Measurements from ENCODE around the gene MED13L.

DNA sequence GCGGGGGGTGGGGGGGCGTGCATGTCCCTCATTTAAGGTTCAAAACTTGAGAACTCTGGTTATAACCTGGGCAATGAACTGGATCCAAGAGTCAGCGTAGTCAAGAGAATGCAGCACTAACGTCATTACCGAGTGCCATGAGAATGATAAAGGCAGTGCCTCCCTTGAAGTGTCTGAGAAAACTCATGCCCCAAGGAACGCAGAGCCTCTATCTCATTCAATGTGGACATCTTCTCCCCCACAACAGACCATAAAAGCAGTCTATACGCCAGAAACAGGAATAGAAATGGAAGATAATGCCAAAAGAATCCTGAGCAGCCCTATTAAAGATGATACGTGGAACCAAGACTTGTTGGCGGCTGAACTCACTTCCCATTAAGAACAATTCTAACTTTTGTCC lies 208.6 kb downstream of the MED13L start:
- TF ChIP-seq, protein P1, sequence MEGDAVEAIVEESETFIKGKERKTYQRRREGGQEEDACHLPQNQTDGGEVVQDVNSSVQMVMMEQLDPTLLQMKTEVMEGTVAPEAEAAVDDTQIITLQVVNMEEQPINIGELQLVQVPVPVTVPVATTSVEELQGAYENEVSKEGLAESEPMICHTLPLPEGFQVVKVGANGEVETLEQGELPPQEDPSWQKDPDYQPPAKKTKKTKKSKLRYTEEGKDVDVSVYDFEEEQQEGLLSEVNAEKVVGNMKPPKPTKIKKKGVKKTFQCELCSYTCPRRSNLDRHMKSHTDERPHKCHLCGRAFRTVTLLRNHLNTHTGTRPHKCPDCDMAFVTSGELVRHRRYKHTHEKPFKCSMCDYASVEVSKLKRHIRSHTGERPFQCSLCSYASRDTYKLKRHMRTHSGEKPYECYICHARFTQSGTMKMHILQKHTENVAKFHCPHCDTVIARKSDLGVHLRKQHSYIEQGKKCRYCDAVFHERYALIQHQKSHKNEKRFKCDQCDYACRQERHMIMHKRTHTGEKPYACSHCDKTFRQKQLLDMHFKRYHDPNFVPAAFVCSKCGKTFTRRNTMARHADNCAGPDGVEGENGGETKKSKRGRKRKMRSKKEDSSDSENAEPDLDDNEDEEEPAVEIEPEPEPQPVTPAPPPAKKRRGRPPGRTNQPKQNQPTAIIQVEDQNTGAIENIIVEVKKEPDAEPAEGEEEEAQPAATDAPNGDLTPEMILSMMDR (IDR thresholded peaks at IDR 0.05) = no peak
- TF ChIP-seq POLR2A (IDR thresholded peaks at IDR 0.05) = no peak
